GM19395 (cell line): ENCODE measurements around the gene CELSR1.

ENCODE experiments used
- ATAC-seq: cut with Tn5 transposase; IDR thresholded peaks from one replicate; pipeline ENCODE4 v1.9.1; 2021; ENCODE audit warnings: mild to moderate bottlenecking, moderate library complexity; ENCODE audit not compliant: unreplicated experiment

Gene CELSR1

GRCh38 chr22:46367707-46368191, 169.7 kb downstream of the CELSR1 start:
- ATAC-seq: no peak

GRCh38 chr22:46366801-46367706, 170.4 kb downstream of the CELSR1 start:
- no peak for ATAC-seq

- no peak for ATAC-seq
Measured at GRCh38 chr22:46366327-46366731, 171.1 kb downstream of the CELSR1 start.

GRCh38 chr22:46365166-46365624, 172.2 kb downstream of the CELSR1 start:
- ATAC-seq: no peak

GRCh38 chr22:46364341-46365165, 172.9 kb downstream of the CELSR1 start:
- no peak for ATAC-seq

- no peak for ATAC-seq
Measured at GRCh38 chr22:46363611-46364321, 173.7 kb downstream of the CELSR1 start.

GRCh38 chr22:46362934-46363515, 174.4 kb downstream of the CELSR1 start:
- ATAC-seq: no peak

GRCh38 chr22:46362203-46362933, 175.1 kb downstream of the CELSR1 start:
- no peak for ATAC-seq

- ATAC-seq: no peak
Measured at GRCh38 chr22:46361826-46362202, 175.6 kb downstream of the CELSR1 start.

- ATAC-seq: no peak
Measured at GRCh38 chr22:46360891-46361290, 176.5 kb downstream of the CELSR1 start.

- ATAC-seq: no peak
Measured at GRCh38 chr22:46360097-46360496, 177.3 kb downstream of the CELSR1 start.

GRCh38 chr22:46359362-46359761, 178.1 kb downstream of the CELSR1 start:
- ATAC-seq: no peak

- no peak for ATAC-seq
Measured at GRCh38 chr22:46358766-46359165, 178.7 kb downstream of the CELSR1 start.

- ATAC-seq: no peak
Measured at GRCh38 chr22:46357711-46358520, 179.5 kb downstream of the CELSR1 start.

GRCh38 chr22:46356496-46357480, 180.6 kb downstream of the CELSR1 start:
- no peak for ATAC-seq

- no peak for ATAC-seq
Measured at GRCh38 chr22:46355996-46356471, 181.4 kb downstream of the CELSR1 start.

- no peak for ATAC-seq
Measured at GRCh38 chr22:46355369-46355995, 181.9 kb downstream of the CELSR1 start.
